ENCODE data around the gene HIVEP3. TPM values are rescaled to one million over a fixed set of nuclear protein-coding genes. Genes with fewer than 3 reads are reported as not detected.

The HIVEP3 gene
- polyA plus RNA-seq, 1 of the 3 experiments (the other 2 are of a cell fraction), result 6.4 TPM

GRCh38 chr1:41486053-41486370 is 432.7 kb downstream of the HIVEP3 start:
- Histone ChIP-seq H3K9me2 (no peaks in the 10 kb centered on the region), H3K4me3 (ENCODE audit: low read depth in 2 of 2, low read length in 1 of 2) (no peak overlapping the region), H3K79me2 (ENCODE audit: insufficient read depth) (0 out of 2 replicates have a peak, but pooled peaks cover 2% of the 10 kb centered on the region), H3K9ac (peak overlapping the region; percentile 51; the same call in 1 of the 2 replicates), H3K27ac (ENCODE audit: low read depth in 2 of 2, low read length in 1 of 2) (peak overlapping the region in 1 of 2 experiments; percentile 70; a peak in 2 of 4 replicates), H3K27me3 (ENCODE audit: insufficient read depth) (no peaks in the 10 kb centered on the region), H2AFZ (ENCODE audit: low read depth) (no peak overlapping the region), H3K36me3 (replicated peaks in 1 of 2; ENCODE audit: control insufficient read depth in 1 of 2, insufficient read depth in 2 of 2, low read length in 1 of 2) (no peaks in the 10 kb centered on the region), H3K4me1 (ENCODE audit: control insufficient read depth in 1 of 2, insufficient read depth in 2 of 2, low read depth in 1 of 2, low read length in 1 of 2) (peaks cover 56 to 57% of the 10 kb centered on the region in 2 experiments), H3F3A (replicated peaks; ENCODE audit: insufficient read depth) (peaks cover 13% of the 10 kb centered on the region), H3K4me2 (peak overlapping the region; percentile 55), H4K20me1 (ENCODE audit: insufficient read depth) (no peaks in the 10 kb centered on the region), H3K9me3 (no peaks in the 10 kb centered on the region)
- DNase-seq, result no peak
- ChIA-PET CTCF (interaction anchor here (1.1 to 2.6 kb wide), 3 partner anchors 11 to 203 kb away, joined by 3 to 13 read pairs (median 3); no protein-coding TSS in a partner anchor), POLR2A (no interaction called here)
- TF ChIP-seq MAX (IDR thresholded peaks at IDR 0.05; ENCODE audit: low read depth) (no peak), CTCF (IDR thresholded peaks at IDR 0.05) (no peak), RAD21 (IDR thresholded peaks at IDR 0.05; ENCODE audit: low read length) (no peak), POLR2AphosphoS5 (IDR thresholded peaks at IDR 0.05; ENCODE audit: low read depth, low read length) (no peak), REST (IDR thresholded peaks at IDR 0.05; ENCODE audit: low read depth, low read length) (no peak), SMC3 (IDR thresholded peaks at IDR 0.05; ENCODE audit: low read depth, low read length) (no peak), ELF1 (IDR thresholded peaks at IDR 0.05) (no peak), RCOR1 (IDR thresholded peaks at IDR 0.05; ENCODE audit: low read length) (no peak), TCF12 (IDR thresholded peaks at IDR 0.05) (no peak), NFIC (IDR thresholded peaks at IDR 0.05; ENCODE audit: borderline replicate concordance) (no peak), ZBTB33 (IDR thresholded peaks at IDR 0.05; ENCODE audit: borderline replicate concordance, low read depth) (no peak), CHD2 (IDR thresholded peaks at IDR 0.05; ENCODE audit: low read length, partially characterized antibody) (no peak), TEAD4 (IDR thresholded peaks at IDR 0.05; ENCODE audit: borderline replicate concordance, insufficient read depth) (no peak), NRF1 (IDR thresholded peaks at IDR 0.05; ENCODE audit: low read depth, low read length) (no peak), FOSL2 (IDR thresholded peaks at IDR 0.05; ENCODE audit: borderline replicate concordance, low read depth) (no peak), MXI1 (IDR thresholded peaks at IDR 0.05; ENCODE audit: low read depth, low read length) (no peak), YY1 (IDR thresholded peaks at IDR 0.05; ENCODE audit: low read depth) (no peak), JUND (IDR thresholded peaks at IDR 0.05) (no peak), RFX5 (IDR thresholded peaks at IDR 0.05; ENCODE audit: low read length) (no peak)
- 73% methylated on average over 2 of the region's 4 CpGs for WGBS (ENCODE audit: low lambda C conversion rate)
